IPS-20b (cell line): ENCODE results near the gene C12orf76.

ENCODE experiments used
- H3K27ac ChIP-seq: one replicate; pipeline ENCODE4 v1.5.1; 2013; ENCODE audit warnings: low read length
- H3K27me3 ChIP-seq: 2 replicates; pipeline ENCODE4 v1.6.1; 2013; ENCODE audit warnings: mild to moderate bottlenecking, low read length, inconsistent platforms; ENCODE audit not compliant: insufficient read depth
- H3K36me3 ChIP-seq: 2 replicates; pipeline ENCODE4 v1.6.1; 2013; ENCODE audit warnings: low read depth, mild to moderate bottlenecking, inconsistent platforms, low read length, moderate library complexity; ENCODE audit not compliant: insufficient read depth
- H3K4me1 ChIP-seq: 2 replicates; pipeline ENCODE4 v1.6.1; 2013; ENCODE audit warnings: mild to moderate bottlenecking, control low read depth, inconsistent platforms, low read length, moderate library complexity; ENCODE audit not compliant: insufficient read depth
- H3K4me3 ChIP-seq: 2 replicates; pipeline ENCODE4 v1.5.1; 2013; ENCODE audit warnings: mild to moderate bottlenecking, low read length, inconsistent platforms
- H3K9ac ChIP-seq: 2 replicates; pipeline ENCODE4 v1.6.1; 2013; ENCODE audit warnings: low read depth, mild to moderate bottlenecking, inconsistent platforms, low read length, moderate library complexity
- H3K9me3 ChIP-seq: 2 replicates; pipeline ENCODE4 v1.6.1; 2013; ENCODE audit warnings: mild to moderate bottlenecking, low read depth, low read length, inconsistent platforms; ENCODE audit not compliant: insufficient read depth

The C12orf76 gene

DNA sequence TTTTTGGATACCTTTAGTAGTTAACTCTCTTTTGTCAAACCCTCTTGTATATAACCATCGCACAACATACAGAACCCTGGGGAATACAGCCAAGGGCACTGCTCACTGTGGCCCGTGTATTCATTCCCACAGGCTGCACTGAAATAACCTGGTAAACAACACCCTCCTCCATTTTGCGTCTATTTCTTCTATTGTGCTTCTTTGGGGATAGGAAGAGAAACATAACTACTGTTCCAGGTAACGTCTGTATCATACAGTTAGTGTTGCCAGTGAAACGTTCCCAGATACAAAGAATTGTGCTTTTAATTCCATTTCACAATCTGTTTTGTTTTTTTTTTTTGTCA is 9.6 kb downstream of the C12orf76 start:
- no peak overlapping the region for H3K9ac ChIP-seq

DNA sequence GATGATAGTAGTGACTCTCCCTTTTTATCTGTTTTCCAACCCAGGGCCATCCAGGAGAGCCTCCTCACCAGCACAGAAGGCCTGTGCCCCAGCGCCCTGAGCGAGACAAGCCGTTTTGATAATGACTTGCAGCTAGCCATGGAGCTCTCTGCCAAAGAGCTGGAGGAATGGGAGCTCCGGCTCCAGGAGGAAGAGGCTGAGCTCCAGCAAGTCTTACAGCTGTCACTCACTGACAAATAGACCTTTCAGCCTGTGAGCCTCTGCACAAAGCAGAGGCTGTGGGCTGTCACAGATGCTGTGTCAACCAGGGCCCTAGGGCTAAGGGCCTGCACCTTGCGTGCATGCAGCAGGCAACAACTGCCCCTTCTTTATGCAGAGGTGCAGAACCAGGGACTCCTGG is 11.0 kb downstream of the C12orf76 start:
- H3K4me1 ChIP-seq: peaks cover 12% of the 10 kb centered on the region; the same call in 1 of the 2 replicates
- peaks cover 35% of the 10 kb centered on the region for H3K36me3 ChIP-seq
- H3K9me3 ChIP-seq: no peaks in the 10 kb centered on the region
- H3K9ac ChIP-seq: no peak overlapping the region
- no peak overlapping the region for H3K27ac ChIP-seq
- no peak overlapping the region for H3K4me3 ChIP-seq
- no peaks in the 10 kb centered on the region for H3K27me3 ChIP-seq

More for the DNA sequence above, 9.6 kb downstream of the C12orf76 start:
- H3K4me1 ChIP-seq: peaks cover 12% of the 10 kb centered on the region; the same call in 1 of the 2 replicates
- H3K4me3 ChIP-seq: no peak overlapping the region
- H3K27ac ChIP-seq: no peak overlapping the region
- H3K36me3 ChIP-seq: peaks cover 32% of the 10 kb centered on the region
- H3K27me3 ChIP-seq: no peaks in the 10 kb centered on the region
- no peaks in the 10 kb centered on the region for H3K9me3 ChIP-seq

DNA sequence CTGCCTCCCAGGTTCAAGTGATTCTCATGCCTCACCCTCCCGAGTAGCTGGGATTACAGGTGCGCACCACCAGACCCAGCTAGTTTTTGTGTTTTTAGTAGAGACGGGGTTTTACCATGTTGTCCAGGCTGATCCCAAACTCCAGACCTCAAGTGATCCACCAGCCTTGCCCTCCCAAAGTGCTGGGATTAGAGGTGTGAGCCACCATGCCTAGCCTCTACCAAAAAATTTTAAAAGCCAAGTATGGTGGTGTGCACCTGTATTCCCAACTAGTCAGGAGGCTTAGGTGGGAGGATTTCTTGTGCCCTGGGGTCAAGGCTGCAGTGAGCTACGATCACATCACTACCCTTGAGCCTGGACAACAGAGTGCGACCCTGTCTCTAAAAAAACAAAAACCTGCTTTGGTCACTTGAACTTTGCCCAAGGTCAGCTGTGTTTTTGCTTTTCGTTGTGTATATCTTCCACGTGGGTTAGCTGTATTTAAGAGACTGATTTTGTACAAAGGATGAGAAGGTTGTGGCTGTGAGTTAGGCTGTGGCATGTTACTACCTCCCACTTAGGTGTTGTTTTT is 12.7 kb downstream of the C12orf76 start:
- Histone ChIP-seq H3K9ac (no peak overlapping the region), H3K4me1 (peaks cover 12% of the 10 kb centered on the region; the same call in 1 of the 2 replicates), H3K36me3 (peaks cover 23% of the 10 kb centered on the region; the same call in 1 of the 2 replicates), H3K27ac (no peak overlapping the region), H3K4me3 (no peak overlapping the region), H3K9me3 (no peaks in the 10 kb centered on the region), H3K27me3 (no peaks in the 10 kb centered on the region)

DNA sequence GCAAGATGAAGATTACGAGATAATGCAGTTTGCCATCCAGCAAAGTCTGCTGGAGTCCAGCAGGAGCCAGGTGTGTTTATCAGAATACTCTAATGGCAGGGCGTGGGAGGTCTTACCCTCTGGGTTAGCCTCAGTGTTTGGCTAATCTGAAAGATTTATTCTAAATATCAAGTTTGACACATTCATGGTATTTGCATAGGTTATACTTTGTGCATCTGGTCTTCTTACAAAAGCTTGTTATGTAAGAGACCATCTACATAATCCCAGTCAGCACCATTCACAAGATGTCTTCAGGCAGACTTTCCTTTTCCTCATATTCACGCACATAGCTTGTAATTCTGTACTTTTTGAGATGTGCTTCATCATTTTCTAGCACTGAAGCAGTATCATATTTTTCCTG is 14.4 kb downstream of the C12orf76 start:
- Histone ChIP-seq H3K27ac (no peak overlapping the region), H3K27me3 (no peaks in the 10 kb centered on the region), H3K36me3 (peaks cover 26% of the 10 kb centered on the region), H3K4me3 (no peak overlapping the region), H3K9me3 (no peaks in the 10 kb centered on the region), H3K4me1 (peaks cover 6% of the 10 kb centered on the region; the same call in 1 of the 2 replicates), H3K9ac (no peak overlapping the region)

DNA sequence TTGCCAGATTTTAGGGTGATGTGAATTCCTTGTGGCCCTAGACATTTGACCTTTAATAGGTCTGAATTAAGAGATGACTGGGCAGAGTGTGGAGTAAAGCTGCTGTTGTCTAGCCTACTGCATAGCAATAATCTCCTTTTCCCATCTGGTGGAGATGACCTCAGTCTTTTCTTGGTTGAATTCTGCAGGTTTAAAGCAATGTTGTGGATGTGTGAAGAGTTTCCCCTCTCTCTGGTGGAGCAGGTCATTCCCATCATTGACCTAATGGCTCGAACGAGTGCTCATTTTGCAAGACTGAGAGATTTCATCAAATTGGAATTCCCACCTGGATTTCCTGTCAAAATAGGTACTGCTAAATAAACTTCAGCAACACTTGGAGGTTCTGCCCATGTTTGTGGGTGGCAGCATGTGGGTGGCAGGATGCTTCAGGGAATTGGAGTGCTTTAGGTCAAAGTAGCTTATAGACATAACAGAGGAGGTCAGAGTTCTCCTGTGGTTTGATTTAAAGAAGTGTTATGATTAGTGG is 19.0 kb downstream of the C12orf76 start:
- Histone ChIP-seq H3K36me3 (peaks cover 22% of the 10 kb centered on the region), H3K4me3 (no peak overlapping the region), H3K27ac (no peak overlapping the region), H3K9ac (no peak overlapping the region), H3K4me1 (peaks cover under 1% of the 10 kb centered on the region; the same call in 1 of the 2 replicates), H3K9me3 (no peaks in the 10 kb centered on the region), H3K27me3 (no peaks in the 10 kb centered on the region)

DNA sequence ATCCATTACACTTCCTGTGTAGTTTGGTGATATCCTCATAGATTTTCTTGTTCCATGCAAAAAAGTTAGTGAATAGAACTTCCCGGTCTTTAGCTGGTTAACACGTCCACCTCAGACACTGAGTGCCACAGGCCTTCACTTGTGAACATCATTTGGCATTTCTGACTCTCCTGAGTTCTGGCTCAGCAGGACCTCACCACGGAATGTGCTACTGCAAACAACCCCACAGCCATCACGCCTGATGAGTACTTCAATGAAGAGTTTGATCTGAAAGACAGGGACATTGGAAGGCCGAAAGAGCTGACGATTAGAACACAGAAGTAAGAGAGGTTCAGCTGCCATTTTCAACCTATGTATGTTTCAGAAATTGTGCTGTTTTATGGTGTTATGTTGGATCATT is 20.0 kb downstream of the C12orf76 start:
- Histone ChIP-seq H3K4me1 (peaks cover 9% of the 10 kb centered on the region; the same call in 1 of the 2 replicates), H3K9ac (no peak overlapping the region), H3K27ac (no peak overlapping the region), H3K27me3 (no peaks in the 10 kb centered on the region), H3K9me3 (no peaks in the 10 kb centered on the region), H3K36me3 (peaks cover 18% of the 10 kb centered on the region), H3K4me3 (no peak overlapping the region)

DNA sequence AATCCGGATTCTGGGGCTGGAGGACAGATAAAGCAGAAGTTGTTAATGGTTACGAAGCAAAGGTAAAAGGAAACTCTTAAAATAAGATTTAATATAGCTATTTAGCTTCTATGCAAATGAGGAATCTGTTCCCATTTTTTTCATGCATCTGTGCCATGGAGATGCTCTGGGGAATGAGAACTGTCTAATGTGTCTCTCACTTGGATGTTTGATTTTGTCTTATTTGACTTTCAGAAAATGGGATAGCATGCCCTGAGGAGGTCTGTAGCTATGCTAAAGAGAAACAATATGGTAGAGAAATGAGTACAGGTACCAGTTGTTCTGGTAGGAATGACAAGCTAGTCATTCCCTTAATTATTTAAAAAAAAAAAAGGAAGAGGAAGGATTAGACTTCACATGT is 24.3 kb downstream of the C12orf76 start:
- H3K36me3 ChIP-seq: peaks cover 14% of the 10 kb centered on the region; the same call in 1 of the 2 replicates
- no peaks in the 10 kb centered on the region for H3K27me3 ChIP-seq
- H3K27ac ChIP-seq: no peak overlapping the region
- H3K4me1 ChIP-seq: peaks cover 13% of the 10 kb centered on the region; the same call in 1 of the 2 replicates
- no peak overlapping the region for H3K9ac ChIP-seq
- H3K9me3 ChIP-seq: no peaks in the 10 kb centered on the region
- H3K4me3 ChIP-seq: no peak overlapping the region

DNA sequence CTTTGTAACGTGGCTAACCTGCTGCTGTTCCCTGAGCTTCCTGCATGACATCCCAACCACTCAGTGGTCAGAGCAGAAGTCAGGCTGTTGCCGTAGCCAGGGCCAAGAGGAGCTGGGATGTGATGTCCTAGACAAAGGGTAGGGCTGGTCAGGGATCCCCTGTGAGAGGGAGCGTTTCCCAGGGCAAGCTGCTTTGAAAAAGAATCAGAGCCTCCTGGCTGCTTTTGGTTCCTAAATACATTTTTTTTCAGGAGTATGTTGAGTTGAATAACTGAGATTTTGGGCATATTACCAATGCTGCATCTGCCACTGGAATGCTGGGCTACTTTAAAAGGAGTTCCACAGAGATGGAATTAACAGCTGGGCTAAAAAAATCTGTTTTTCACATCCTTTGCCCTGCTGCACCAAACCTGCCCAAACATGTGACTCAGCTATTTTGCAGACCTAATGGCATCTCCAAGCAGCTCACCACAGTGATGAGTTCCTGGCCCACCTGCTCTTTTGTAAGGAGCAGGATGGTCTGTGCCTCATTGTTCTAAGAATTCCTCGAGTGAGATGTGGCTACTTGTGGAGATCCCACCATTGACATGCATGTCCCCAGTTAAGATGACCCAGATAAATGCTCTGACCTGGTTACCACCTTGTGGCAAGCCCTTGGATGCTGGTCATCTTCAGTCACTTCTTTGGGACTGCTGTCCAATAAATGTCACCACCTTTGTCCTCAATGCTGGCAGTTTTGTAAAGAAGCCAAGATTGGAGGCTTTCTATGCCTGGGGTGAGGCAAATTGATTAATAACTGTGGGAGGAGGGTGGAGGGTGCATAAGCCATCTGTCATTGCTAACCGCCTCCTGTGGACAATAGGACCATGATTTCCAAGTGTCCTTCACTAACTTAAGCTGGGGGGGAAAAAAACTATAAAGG is 25.0 kb downstream of the C12orf76 start:
- H3K4me1 ChIP-seq: peaks cover 13% of the 10 kb centered on the region; the same call in 1 of the 2 replicates
- H3K27ac ChIP-seq: no peak overlapping the region
- H3K27me3 ChIP-seq: no peaks in the 10 kb centered on the region
- no peak overlapping the region for H3K4me3 ChIP-seq
- H3K9me3 ChIP-seq: no peaks in the 10 kb centered on the region
- H3K9ac ChIP-seq: no peak overlapping the region
- peaks cover 14% of the 10 kb centered on the region; the same call in 1 of the 2 replicates for H3K36me3 ChIP-seq

DNA sequence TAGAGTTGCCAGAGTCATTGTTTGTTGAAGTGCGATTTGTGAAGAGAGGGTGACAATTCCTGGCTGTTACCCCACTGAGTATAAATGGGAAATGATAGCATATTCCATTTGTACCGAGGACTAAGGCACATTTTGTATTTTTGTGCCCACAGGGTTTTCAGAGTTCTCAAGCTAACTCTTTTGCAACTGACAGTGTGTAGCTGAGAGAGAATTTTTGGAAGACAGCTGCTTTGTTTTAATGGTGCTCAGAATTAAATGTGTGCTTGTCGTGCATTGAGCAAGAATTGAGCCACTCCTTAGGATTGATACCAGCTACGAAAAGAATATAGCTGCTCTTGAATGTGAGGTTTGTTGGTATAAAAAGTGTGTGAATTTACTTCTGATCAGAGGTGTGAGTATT is 27.4 kb downstream of the C12orf76 start:
- Histone ChIP-seq H3K9me3 (no peaks in the 10 kb centered on the region), H3K9ac (no peak overlapping the region), H3K27ac (no peak overlapping the region), H3K27me3 (no peaks in the 10 kb centered on the region), H3K4me1 (peaks cover 13% of the 10 kb centered on the region; the same call in 1 of the 2 replicates), H3K36me3 (peaks cover 5% of the 10 kb centered on the region; the same call in 1 of the 2 replicates), H3K4me3 (no peak overlapping the region)

DNA sequence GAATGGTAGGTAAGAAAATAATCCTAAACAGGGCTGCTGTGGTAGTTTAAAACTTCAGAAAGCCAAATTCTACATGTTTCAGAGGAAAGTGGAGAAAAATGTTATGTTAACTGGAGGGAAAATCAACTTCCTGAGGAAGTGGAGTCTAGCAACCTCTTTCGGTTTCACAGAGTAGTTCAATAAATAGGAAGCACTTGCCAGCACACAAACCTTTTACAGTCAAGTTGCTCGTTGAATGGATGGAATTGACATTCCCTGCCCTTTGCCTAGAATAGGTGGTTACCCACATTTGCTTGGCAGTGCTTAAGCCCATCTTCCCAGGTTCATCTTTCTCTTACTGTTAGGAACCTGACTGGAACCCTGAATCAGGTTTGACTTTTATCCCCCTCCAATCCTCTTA is 33.2 kb downstream of the C12orf76 start:
- Histone ChIP-seq H3K4me3 (no peak overlapping the region), H3K9ac (no peak overlapping the region), H3K27me3 (no peaks in the 10 kb centered on the region), H3K27ac (no peak overlapping the region), H3K36me3 (peaks cover 10% of the 10 kb centered on the region; the same call in 1 of the 2 replicates), H3K9me3 (no peaks in the 10 kb centered on the region), H3K4me1 (no peaks in the 10 kb centered on the region)

DNA sequence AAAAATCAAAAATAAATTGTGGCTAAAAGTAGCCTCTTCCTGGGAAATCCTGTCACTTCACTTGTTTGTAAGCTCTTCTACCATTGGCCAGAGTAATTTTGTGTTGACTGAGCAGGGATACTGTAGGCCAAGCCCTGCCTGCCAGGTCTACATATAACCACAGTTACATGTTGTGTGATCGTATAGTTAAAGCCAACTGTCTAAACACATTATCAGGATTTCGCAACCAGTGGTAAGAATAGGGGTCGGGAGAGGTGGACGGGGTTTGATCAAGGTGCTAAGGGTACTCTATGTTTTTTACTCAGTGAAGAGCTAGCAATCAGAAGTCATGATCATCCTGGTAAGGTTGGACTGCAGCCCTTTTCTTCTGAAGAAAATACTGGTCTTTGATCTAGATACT is 35.7 kb downstream of the C12orf76 start:
- Histone ChIP-seq H3K9ac (no peak overlapping the region), H3K27ac (no peak overlapping the region), H3K27me3 (no peaks in the 10 kb centered on the region), H3K4me3 (no peak overlapping the region), H3K4me1 (no peaks in the 10 kb centered on the region), H3K36me3 (0 out of 2 replicates have a peak, but pooled peaks cover 4% of the 10 kb centered on the region), H3K9me3 (no peaks in the 10 kb centered on the region)
